SU-DHL-6 (cell line): Measurements from ENCODE around the gene RGS8.

ENCODE experiments used
- CTCF ChIP-seq: fragments of 200-600 bp; sonication (generic); IDR thresholded peaks from one replicate; pipeline ENCODE4 v1.5.1; 2017; ENCODE audit warnings: antibody characterized with exemption, mild to moderate bottlenecking, low read length, moderate library complexity; ENCODE audit not compliant: insufficient read depth, poor library complexity, severe bottlenecking
- EZH2phosphoT487 ChIP-seq: fragments of 200-600 bp; sonication (generic), shearing (Covaris generic); conservative IDR thresholded peaks from 2 replicates; pipeline ENCODE4 v1.6.1; 2018; ENCODE audit warnings: mild to moderate bottlenecking, antibody characterized with exemption, low read length, moderate library complexity, mixed read lengths

DNA sequence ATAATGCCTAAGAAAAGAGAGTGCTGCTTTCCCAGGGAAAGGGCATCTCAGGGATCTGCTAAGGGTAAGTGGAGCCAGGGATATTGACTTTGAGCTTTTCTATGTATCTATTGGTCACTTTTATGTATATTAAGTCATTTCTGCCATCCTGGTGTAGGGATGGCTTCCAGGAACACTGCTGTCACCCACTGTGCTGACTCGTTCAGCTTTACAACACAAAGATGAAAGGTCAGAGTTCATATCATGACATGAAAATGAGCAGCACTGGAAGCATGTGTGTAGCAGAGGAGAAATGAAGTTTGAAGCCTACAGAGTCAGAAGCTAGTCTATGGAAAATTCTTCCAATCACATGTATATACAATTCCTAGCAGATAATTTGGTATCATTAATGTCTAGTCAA, 37.1 kb upstream of the RGS8 start:
- TF ChIP-seq EZH2phosphoT487 (no peak), CTCF (no peak)
